ENCODE results near the gene PMPCA. TPM values are rescaled to one million over a fixed set of nuclear protein-coding genes. Genes with fewer than 3 reads are reported as not detected.
A peak's percentile ranks its signal among the peaks of the same experiment; 100 is the strongest.

PMPCA gene
- total RNA-seq, 1 experiment from 2014 or later: 94.5 TPM

DNA sequence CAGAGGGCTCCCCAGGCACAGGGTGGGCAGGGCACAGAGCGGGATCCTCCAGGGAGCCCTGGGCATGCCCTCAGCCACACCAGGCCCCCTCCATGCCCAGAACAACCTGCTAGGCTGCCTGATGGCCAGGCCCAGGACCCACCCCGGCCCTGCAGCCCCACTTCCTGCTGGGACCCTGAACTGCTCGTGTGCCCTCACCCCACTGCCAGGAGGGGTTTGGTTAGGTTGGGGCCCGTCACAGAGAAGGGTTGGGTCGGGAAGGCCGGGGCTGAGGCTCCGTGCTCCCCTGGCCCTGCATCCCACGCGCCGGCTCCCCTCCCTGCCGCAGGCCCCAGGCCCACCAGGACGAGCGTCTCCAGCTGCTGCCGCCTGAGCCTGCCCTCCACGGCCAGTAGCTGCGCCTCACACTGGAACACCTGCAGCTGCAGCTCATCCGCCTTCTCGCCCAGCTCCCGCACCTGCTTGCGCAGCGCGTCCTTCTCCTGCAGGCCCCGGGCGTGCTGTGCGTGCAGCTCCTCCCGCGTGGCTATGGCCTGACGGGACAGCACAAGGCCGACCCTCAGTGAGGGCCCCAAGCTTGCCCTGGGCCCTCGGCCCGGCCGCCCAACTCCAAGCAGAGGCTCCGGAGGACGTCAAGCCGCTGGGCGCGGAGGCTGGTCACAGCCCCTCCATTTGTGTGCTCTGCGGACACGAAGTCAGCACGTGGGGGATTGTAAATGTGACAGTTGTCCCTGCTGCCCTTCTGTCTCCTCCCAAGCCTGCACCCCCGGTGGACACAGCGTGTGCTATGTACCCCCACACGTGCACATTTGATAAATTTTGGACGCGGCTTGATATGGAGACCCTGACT lies 42.9 kb upstream of the PMPCA start:
- Histone ChIP-seq H4K8ac (replicated peaks; ENCODE audit: insufficient read length, low read depth, low read length) (no peak overlapping the region), H3K56ac (ENCODE audit: insufficient read length, low read depth, low read length) (no peak overlapping the region), H2AFZ (ENCODE audit: low read length) (no peak overlapping the region), H3K23me2 (ENCODE audit: insufficient read length, low read depth, low read length, poor library complexity, severe bottlenecking) (no peaks in the 10 kb centered on the region), H2BK15ac (ENCODE audit: low read depth, low read length) (no peak overlapping the region; the same call in 1 of the 2 replicates), H4K5ac (ENCODE audit: insufficient read length, low read depth, low read length) (no peak overlapping the region), H3K27me3 (ENCODE audit: insufficient read depth, low read length) (no peaks in the 10 kb centered on the region), H2BK12ac (ENCODE audit: insufficient read length, low read depth, low read length) (no peak overlapping the region), H3T11ph (ENCODE audit: low read length) (no peak overlapping the region), H3K4me1 (ENCODE audit: insufficient read depth, low read length) (no peaks in the 10 kb centered on the region), H3K4me2 (ENCODE audit: insufficient read depth, insufficient read length, low read length) (no peak overlapping the region), H4K91ac (ENCODE audit: insufficient read length, low read depth, low read length) (no peak overlapping the region), H3K9me3 (ENCODE audit: control insufficient read depth, low read depth, low read length) (no peaks in the 10 kb centered on the region), H3K79me1 (ENCODE audit: insufficient read depth, low read depth, low read length, poor library complexity, severe bottlenecking) (no peaks in the 10 kb centered on the region), H4K20me1 (ENCODE audit: control insufficient read depth, insufficient read depth, insufficient read length) (no peaks in the 10 kb centered on the region), H3K23ac (ENCODE audit: insufficient read length, low read depth, low read length) (no peak overlapping the region), H2BK120ac (ENCODE audit: low read depth, low read length, poor library complexity, severe bottlenecking) (no peak overlapping the region), H3K79me2 (ENCODE audit: insufficient read depth, low read length) (no peaks in the 10 kb centered on the region), H3K27ac (ENCODE audit: insufficient read length, low read depth, low read length) (no peak overlapping the region), H3K9ac (ENCODE audit: extremely low read depth, insufficient read length, low read length) (no peak overlapping the region), H2AK5ac (ENCODE audit: insufficient read length, low read length) (no peak overlapping the region), H3K4ac (ENCODE audit: low read depth, low read length) (no peak overlapping the region), H2BK20ac (ENCODE audit: low read depth, low read length, poor library complexity, severe bottlenecking) (no peak overlapping the region), H2BK5ac (ENCODE audit: insufficient read length, low read length) (no peak overlapping the region), H3K18ac (ENCODE audit: insufficient read length, low read depth, low read length) (no peak overlapping the region), H3K14ac (ENCODE audit: insufficient read depth, low read length) (no peak overlapping the region)
- Mint-ChIP-seq H3K9me3 (no peaks in the 10 kb centered on the region), H3K36me3 (ENCODE audit: insufficient read depth in 1 of 3, low read depth in 3 of 3) (peaks cover 0 to 8% (median 0%) of the 10 kb centered on the region in 3 experiments; a peak in 3 of 7 replicates), H3K27me3 (ENCODE audit: low read depth) (peaks cover 1% of the 10 kb centered on the region; the same call in 1 of the 2 replicates), H3K4me1 (peaks cover 3 to 4% of the 10 kb centered on the region in 2 experiments; a peak in 1 of 4 replicates), H3K4me3 (no peak overlapping the region), H3K27ac (peak overlapping the region in 1 of 3 experiments; percentile 72; a peak in 2 of 7 replicates)
- WGBS (ENCODE audit: extremely low coverage, insufficient read length, low lambda C conversion rate): no CpG with 5 or more reads among the region's 45 CpGs
- no peak for DNase-seq
- TF ChIP-seq, protein P1, sequence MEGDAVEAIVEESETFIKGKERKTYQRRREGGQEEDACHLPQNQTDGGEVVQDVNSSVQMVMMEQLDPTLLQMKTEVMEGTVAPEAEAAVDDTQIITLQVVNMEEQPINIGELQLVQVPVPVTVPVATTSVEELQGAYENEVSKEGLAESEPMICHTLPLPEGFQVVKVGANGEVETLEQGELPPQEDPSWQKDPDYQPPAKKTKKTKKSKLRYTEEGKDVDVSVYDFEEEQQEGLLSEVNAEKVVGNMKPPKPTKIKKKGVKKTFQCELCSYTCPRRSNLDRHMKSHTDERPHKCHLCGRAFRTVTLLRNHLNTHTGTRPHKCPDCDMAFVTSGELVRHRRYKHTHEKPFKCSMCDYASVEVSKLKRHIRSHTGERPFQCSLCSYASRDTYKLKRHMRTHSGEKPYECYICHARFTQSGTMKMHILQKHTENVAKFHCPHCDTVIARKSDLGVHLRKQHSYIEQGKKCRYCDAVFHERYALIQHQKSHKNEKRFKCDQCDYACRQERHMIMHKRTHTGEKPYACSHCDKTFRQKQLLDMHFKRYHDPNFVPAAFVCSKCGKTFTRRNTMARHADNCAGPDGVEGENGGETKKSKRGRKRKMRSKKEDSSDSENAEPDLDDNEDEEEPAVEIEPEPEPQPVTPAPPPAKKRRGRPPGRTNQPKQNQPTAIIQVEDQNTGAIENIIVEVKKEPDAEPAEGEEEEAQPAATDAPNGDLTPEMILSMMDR (conservative IDR thresholded peaks at IDR 0.05): no peak
